K562 (cell line): ENCODE data around the gene MSN. TPM values are rescaled to one million over a fixed set of nuclear protein-coding genes. Genes with fewer than 3 reads are reported as not detected.

Experiments used
- ATAC-seq: fragments of 200-7000 bp; cut with Tn5 transposase; 3 replicates; pipeline ENCODE4 v1.9.1; 2020; ENCODE audit warnings: moderate library complexity
- BruUV-seq: library from RNA; stranded (reverse); fragments of 400-500 nt; replicated peaks from 2 replicates; lab custom pipeline; 2021; lab: Mats Ljungman, UMichigan
- CTCF ChIA-PET: fragments of 300-600 bp; formaldehyde crosslinking; extraction: SDS; loops from one replicate; lab custom pipeline; 2021; ENCODE audit warnings: low intra/inter-chr PET ratio; lab: Yijun Ruan, JAX
- POLR2A ChIA-PET: fragments of 300-600, 350-650 bp; sonication (Branson Sonifier 250); formaldehyde crosslinking; extraction: SDS; loops from one replicate; lab custom pipeline; 2021; ENCODE audit warnings: antibody characterized with exemption, inconsistent platforms; lab: Yijun Ruan, JAX
- DNase-seq, 4 experiments: peaks; one replicate each; pipeline versions ENCODE4 v3.0.0 to v3.0.0-alpha.2; 2011 to 2018; ENCODE audit warnings: low spot score in 3 of 4, mixed read lengths in 3 of 4; ENCODE audit errors: extremely low read depth in 1 of 4
- FAIRE-seq: peaks from 2 replicates; lab custom pipeline; 2011; peaks lifted over from hg19 to GRCh38; lab: Jason Lieb, UNC
- H2AFZ ChIP-seq: 2 replicates; pipeline ENCODE4 v1.6.0; 2011; ENCODE audit warnings: low read depth, low read length, control low read depth, inconsistent platforms
- H3K27ac ChIP-seq: fragments of 200-600 bp; 3 replicates; pipeline ENCODE4 v1.8.0; 2011; ENCODE audit warnings: low read depth, mild to moderate bottlenecking, control low read depth, inconsistent platforms, low read length, moderate library complexity, mixed read lengths; ENCODE audit errors: extremely low read depth
- H3K27me3 ChIP-seq, 2 experiments: fragments of 300-600 bp in 1 of 2; 2 replicates in 1 of 2; 3 replicates in 1 of 2; pipeline versions ENCODE4 v1.6.0 to v1.8.0; 2011; ENCODE audit warnings: inconsistent platforms in 2 of 2, low read length in 2 of 2, mild to moderate bottlenecking in 1 of 2, mixed read lengths in 1 of 2, moderate library complexity in 1 of 2; ENCODE audit not compliant: control insufficient read depth in 2 of 2, insufficient read depth in 2 of 2
- H3K36me3 ChIP-seq: fragments of 300-600 bp; 3 replicates; pipeline ENCODE4 v1.8.0; 2011; ENCODE audit warnings: mild to moderate bottlenecking, low read length, inconsistent platforms; ENCODE audit not compliant: control insufficient read depth, insufficient read depth
- H3K4me1 ChIP-seq, 2 experiments: fragments of 200-600 bp in 1 of 2; replicated peaks in 1 of 2; 2 replicates in 1 of 2; 3 replicates in 1 of 2; pipeline versions ENCODE4 v1.5.1 to v1.8.0; 2011; ENCODE audit warnings: inconsistent platforms in 2 of 2, low read length in 2 of 2, mild to moderate bottlenecking in 1 of 2, mixed read lengths in 1 of 2, moderate library complexity in 1 of 2; ENCODE audit not compliant: control insufficient read depth in 2 of 2, insufficient read depth in 2 of 2
- H3K4me2 ChIP-seq: 2 replicates; pipeline ENCODE4 v1.6.1; 2011; ENCODE audit warnings: low read length, control low read depth, inconsistent platforms, mixed read lengths; ENCODE audit not compliant: insufficient read depth
- H3K4me3 ChIP-seq: fragments of 200-600 bp; sonication (generic), shearing (Covaris generic); 2 replicates; pipeline ENCODE4 v1.5.1; 2016; ENCODE audit warnings: control low read depth, inconsistent platforms
- H3K79me2 ChIP-seq: fragments of 200-600 bp; 3 replicates; pipeline ENCODE4 v1.8.0; 2011; ENCODE audit warnings: low read length, inconsistent platforms; ENCODE audit not compliant: control insufficient read depth, insufficient read depth
- H3K9ac ChIP-seq, 2 experiments: 2 replicates each; pipeline versions ENCODE4 v1.6.0 to v1.6.1; 2011; ENCODE audit warnings: low read depth in 2 of 2, low read length in 2 of 2, control low read depth in 1 of 2, inconsistent platforms in 1 of 2, mild to moderate bottlenecking in 1 of 2, mixed read lengths in 1 of 2; ENCODE audit not compliant: insufficient read depth in 1 of 2
- H3K9me1 ChIP-seq: one replicate; pipeline ENCODE4 v1.6.0; 2011; ENCODE audit warnings: inconsistent platforms, mild to moderate bottlenecking, low read length, moderate library complexity; ENCODE audit not compliant: control insufficient read depth, insufficient read depth
- H3K9me3 ChIP-seq: replicated peaks from 2 replicates; pipeline ENCODE4 v1.5.1; 2011; ENCODE audit warnings: low read depth, low read length, inconsistent platforms; ENCODE audit not compliant: control insufficient read depth, insufficient read depth
- H4K20me1 ChIP-seq: replicated peaks from 2 replicates; pipeline ENCODE4 v1.6.1; 2011; ENCODE audit warnings: low read length, inconsistent platforms, mixed read lengths; ENCODE audit not compliant: control insufficient read depth, insufficient read depth
- CHD4 ChIP-seq: fragments of 200-600 bp; sonication (generic); IDR thresholded peaks from 3 replicates; pipeline ENCODE4 v1.6.1; 2012; ENCODE audit warnings: low read depth, mild to moderate bottlenecking, mixed read lengths, low read length, inconsistent platforms; ENCODE audit not compliant: insufficient read depth, insufficient replicate concordance, poor library complexity, severe bottlenecking
- DNMT1 ChIP-seq: fragments of 450-650 bp; IDR thresholded peaks from 2 replicates; pipeline ENCODE4 v1.6.1; 2016; ENCODE audit warnings: antibody characterized with exemption, mild to moderate bottlenecking
- DPF2 ChIP-seq: fragments of 450-650 bp; IDR thresholded peaks from 2 replicates; pipeline ENCODE4 v1.6.1; 2016
- HSF4 ChIP-seq: fragments of 250-450 bp; sonication (Bioruptor Pico); IDR thresholded peaks from 2 replicates; pipeline ENCODE4 v2.1.2; 2022; ENCODE audit warnings: mild to moderate bottlenecking, moderate library complexity, borderline replicate concordance
- IRF2 ChIP-seq: sonication (generic); formaldehyde crosslinking; IDR thresholded peaks from 2 replicates; pipeline ENCODE4 v1.8.1; 2022; ENCODE audit warnings: mild to moderate bottlenecking, missing genetic modification reagents
- NFRKB ChIP-seq: fragments of 450-650 bp; IDR thresholded peaks from 2 replicates; pipeline ENCODE4 v1.6.1; 2016; ENCODE audit warnings: low read depth
- NRF1 ChIP-seq, 2 experiments: fragments of 450-650 bp; IDR thresholded peaks in 1 of 2; conservative IDR thresholded peaks in 1 of 2; 2 replicates each; pipeline ENCODE4 v1.6.1; 2014; ENCODE audit warnings: mild to moderate bottlenecking in 2 of 2
- RBFOX2 ChIP-seq: fragments of 200-400 bp; formaldehyde crosslinking; IDR thresholded peaks from 2 replicates; pipeline ENCODE4 v1.6.1; 2017; ENCODE audit warnings: low read depth, mild to moderate bottlenecking, low read length, moderate library complexity
- SRF ChIP-seq, 2 experiments: fragments of 250-450, 450-650 bp in 1 of 2; sonication (Bioruptor Pico) in 1 of 2; sonication (generic) in 1 of 2; formaldehyde crosslinking; IDR thresholded peaks; 2 replicates each; pipeline versions ENCODE4 v1.5.0 to v1.5.1; 2020 to 2022; ENCODE audit warnings: mild to moderate bottlenecking in 1 of 2, missing genetic modification reagents in 1 of 2
- ZNF384 ChIP-seq: IDR thresholded peaks from 2 replicates; pipeline ENCODE4 v1.6.1; 2012; ENCODE audit warnings: low read depth, low read length, improper control_type of control experiment
- ZNF408 ChIP-seq: fragments of 250-450 bp; sonication (Bioruptor Pico); IDR thresholded peaks from 2 replicates; pipeline ENCODE4 v1.4.0; 2020; ENCODE audit warnings: low read depth, mild to moderate bottlenecking, moderate library complexity
- ZNF507 ChIP-seq: conservative IDR thresholded peaks from 2 replicates; pipeline ENCODE4 v1.6.1; 2017; ENCODE audit warnings: missing genetic modification characterization, missing compliant biosample characterization
- WGBS: fragments of 100-300 bp; shearing (Covaris generic); methylation state at CpG from one replicate; pipeline ENCODE4 v1.1.6; 2016; ENCODE audit warnings: low coverage, mixed read lengths; ENCODE audit not compliant: insufficient coverage; ENCODE audit errors: missing lambda C conversion rate; 5-methylcytosine and 5-hydroxymethylcytosine counted together
- in situ Hi-C: fragments of 300-500 bp; cut with MboI; formaldehyde crosslinking; loops from 4 replicates; pipeline ENCODE4 v1.15.0; 2018; ENCODE audit warnings: inconsistent platforms, mixed read lengths
- intact Hi-C: fragments of 100-400 bp; cut with micrococcal nuclease; formaldehyde crosslinking; loops from 2 replicates; pipeline ENCODE4 v1.14.2; 2022
- polyA plus RNA-seq, 8 experiments: library from polyadenylated mRNA; depleted of rRNA in 4 of 8; stranded (reverse) in 5 of 8; unstranded in 3 of 8; fragments of >200 nt; fragmentation: Nextera tagmentation in 2 of 8; fragmentation: Illumina TruSeq in 1 of 8; extraction: Ambion mirVana in 2 of 8; extraction: Trizol in 1 of 8; gene quantifications; 2 replicates each; pipeline versions ENCODE4 v1.2.1 to v1.2.3, GENCODE V29; 2011 to 2014; ENCODE audit warnings: inconsistent platforms in 1 of 8, missing spikeins in 1 of 8
- total RNA-seq, 7 experiments: library from RNA; depleted of rRNA in 6 of 7; stranded (reverse); fragments of >200 nt in 6 of 7; fragmentation: Illumina TruSeq in 2 of 7; extraction: Trizol in 2 of 7; gene quantifications; 2 replicates each; pipeline versions ENCODE4 v1.2.1 to v1.2.3, GENCODE V29; 2011 to 2021; ENCODE audit warnings: low replicate concordance in 1 of 7
- TF ChIP-seq, protein P1 (sequence below): sonication (generic); formaldehyde crosslinking; IDR thresholded peaks from 2 replicates; pipeline ENCODE4 v1.8.0; 2022; ENCODE audit warnings: mild to moderate bottlenecking, missing genetic modification reagents
- TF ChIP-seq, protein P2 (sequence below): fragments of 450-650 bp; formaldehyde crosslinking; conservative IDR thresholded peaks from 2 replicates; pipeline ENCODE4 v1.4.0; 2022; ENCODE audit warnings: mild to moderate bottlenecking, missing genetic modification characterization
- TF ChIP-seq, protein P3 (sequence below): fragments of 450-650 bp; IDR thresholded peaks from 2 replicates; pipeline ENCODE4 v1.6.1; 2016; ENCODE audit warnings: antibody characterized with exemption
- TF ChIP-seq, protein P4 (sequence below): fragments of 250-450 bp; sonication (Bioruptor Pico); IDR thresholded peaks from 2 replicates; pipeline ENCODE4 v1.5.0; 2020; ENCODE audit warnings: mild to moderate bottlenecking, borderline replicate concordance
- TF ChIP-seq, protein P5 (sequence below): fragments of 250-450 bp; sonication (Bioruptor Pico); IDR thresholded peaks from 2 replicates; pipeline ENCODE4 v1.8.0; 2021; ENCODE audit warnings: borderline replicate concordance, mild to moderate bottlenecking, moderate library complexity; ENCODE audit not compliant: poor library complexity, severe bottlenecking

The MSN gene
- total and polyA plus RNA-seq, 9 of the 15 experiments (the other 6 are each of a cell fraction or from before 2014, with no cell fraction given), result 128 to 486 (median 237) TPM

DNA sequence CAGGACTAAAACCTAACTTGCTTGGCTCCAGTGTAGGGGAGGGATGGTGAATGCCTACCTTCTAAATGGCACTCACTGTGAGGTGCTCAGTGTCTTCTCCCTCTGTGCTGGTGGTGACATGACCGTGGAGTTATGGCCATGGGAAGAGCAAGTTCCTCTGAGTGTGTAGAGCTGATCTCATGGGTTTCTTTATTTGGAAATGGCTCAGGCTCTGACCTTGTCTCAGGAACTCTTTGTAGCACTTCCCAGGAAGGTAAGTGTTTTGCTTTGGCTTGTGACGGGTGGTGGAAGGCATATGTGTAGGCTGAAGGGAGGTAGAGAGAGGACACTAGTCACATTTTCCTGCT, 6.4 kb downstream of the MSN start:
- Histone ChIP-seq H2AFZ (no peak overlapping the region), H3K27me3 (no peaks in the 10 kb centered on the region), H3K9ac (peak overlapping the region in 1 of 2 experiments; percentile 64; a peak in 1 of 4 replicates), H4K20me1 (peaks cover 50% of the 10 kb centered on the region), H3K79me2 (peaks cover 99% of the 10 kb centered on the region), H3K9me1 (no peaks in the 10 kb centered on the region), H3K4me2 (peak overlapping the region; percentile 68), H3K4me3 (no peak overlapping the region), H3K27ac (peak overlapping the region; percentile 42; the same call in 2 of the 3 replicates), H3K9me3 (no peaks in the 10 kb centered on the region), H3K4me1 (peaks cover 0 to 58% of the 10 kb centered on the region in 2 experiments; a peak in 4 of 5 replicates), H3K36me3 (peaks cover 83% of the 10 kb centered on the region)
- POLR2A ChIA-PET, result interaction anchor here (0.7 to 1.8 kb wide), 3 partner anchors 11 to 470 kb away, joined by 3 to 5 read pairs (median 3); no protein-coding TSS in a partner anchor
- BruUV-seq, result no TSS peak
- 66% methylated on average over 2 of the region's 2 CpGs for WGBS
- CTCF ChIA-PET, result no interaction called here
- intact Hi-C loops (no loop called here), in situ Hi-C loops (no loop called here)
- DNase-seq (no peak), FAIRE-seq (no peak), ATAC-seq (peak; percentile 19; the same call in 2 of the 3 replicates)
- TF ChIP-seq, protein P1, sequence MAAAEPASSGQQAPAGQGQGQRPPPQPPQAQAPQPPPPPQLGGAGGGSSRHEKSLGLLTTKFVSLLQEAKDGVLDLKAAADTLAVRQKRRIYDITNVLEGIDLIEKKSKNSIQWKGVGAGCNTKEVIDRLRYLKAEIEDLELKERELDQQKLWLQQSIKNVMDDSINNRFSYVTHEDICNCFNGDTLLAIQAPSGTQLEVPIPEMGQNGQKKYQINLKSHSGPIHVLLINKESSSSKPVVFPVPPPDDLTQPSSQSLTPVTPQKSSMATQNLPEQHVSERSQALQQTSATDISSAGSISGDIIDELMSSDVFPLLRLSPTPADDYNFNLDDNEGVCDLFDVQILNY (CRISPR knock-in tag), result no peak
- no peak for TF ChIP-seq NRF1 (conservative IDR thresholded peaks at IDR 0.05 in 1 of 2, IDR thresholded peaks at IDR 0.05 in 1 of 2)
- no peak for TF ChIP-seq RBFOX2
- TF ChIP-seq, protein P2, sequence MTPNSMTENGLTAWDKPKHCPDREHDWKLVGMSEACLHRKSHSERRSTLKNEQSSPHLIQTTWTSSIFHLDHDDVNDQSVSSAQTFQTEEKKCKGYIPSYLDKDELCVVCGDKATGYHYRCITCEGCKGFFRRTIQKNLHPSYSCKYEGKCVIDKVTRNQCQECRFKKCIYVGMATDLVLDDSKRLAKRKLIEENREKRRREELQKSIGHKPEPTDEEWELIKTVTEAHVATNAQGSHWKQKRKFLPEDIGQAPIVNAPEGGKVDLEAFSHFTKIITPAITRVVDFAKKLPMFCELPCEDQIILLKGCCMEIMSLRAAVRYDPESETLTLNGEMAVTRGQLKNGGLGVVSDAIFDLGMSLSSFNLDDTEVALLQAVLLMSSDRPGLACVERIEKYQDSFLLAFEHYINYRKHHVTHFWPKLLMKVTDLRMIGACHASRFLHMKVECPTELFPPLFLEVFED (CRISPR knock-in tag), result no peak
- TF ChIP-seq DNMT1, result no peak
- TF ChIP-seq NFRKB, result no peak
- no peak for TF ChIP-seq ZNF384
- no peak for TF ChIP-seq IRF2 (CRISPR knock-in tag)
- TF ChIP-seq HSF4 (CRISPR knock-in tag), result no peak
- no peak for TF ChIP-seq DPF2
- no peak for TF ChIP-seq SRF (CRISPR knock-in tag; IDR thresholded peaks at IDR 0.05)
- TF ChIP-seq, protein P3, sequence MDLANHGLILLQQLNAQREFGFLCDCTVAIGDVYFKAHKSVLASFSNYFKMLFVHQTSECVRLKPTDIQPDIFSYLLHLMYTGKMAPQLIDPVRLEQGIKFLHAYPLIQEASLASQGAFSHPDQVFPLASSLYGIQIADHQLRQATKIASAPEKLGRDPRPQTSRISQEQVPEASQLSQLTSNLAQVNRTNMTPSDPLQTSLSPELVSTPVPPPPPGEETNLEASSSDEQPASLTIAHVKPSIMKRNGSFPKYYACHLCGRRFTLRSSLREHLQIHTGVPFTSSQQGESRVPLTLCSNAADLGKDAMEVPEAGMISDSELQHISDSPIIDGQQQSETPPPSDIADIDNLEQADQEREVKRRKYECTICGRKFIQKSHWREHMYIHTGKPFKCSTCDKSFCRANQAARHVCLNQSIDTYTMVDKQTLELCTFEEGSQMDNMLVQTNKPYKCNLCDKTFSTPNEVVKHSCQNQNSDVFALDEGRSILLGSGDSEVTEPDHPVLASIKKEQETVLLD, result no peak
- no peak for TF ChIP-seq ZNF507 (tag)
- TF ChIP-seq, protein P4, sequence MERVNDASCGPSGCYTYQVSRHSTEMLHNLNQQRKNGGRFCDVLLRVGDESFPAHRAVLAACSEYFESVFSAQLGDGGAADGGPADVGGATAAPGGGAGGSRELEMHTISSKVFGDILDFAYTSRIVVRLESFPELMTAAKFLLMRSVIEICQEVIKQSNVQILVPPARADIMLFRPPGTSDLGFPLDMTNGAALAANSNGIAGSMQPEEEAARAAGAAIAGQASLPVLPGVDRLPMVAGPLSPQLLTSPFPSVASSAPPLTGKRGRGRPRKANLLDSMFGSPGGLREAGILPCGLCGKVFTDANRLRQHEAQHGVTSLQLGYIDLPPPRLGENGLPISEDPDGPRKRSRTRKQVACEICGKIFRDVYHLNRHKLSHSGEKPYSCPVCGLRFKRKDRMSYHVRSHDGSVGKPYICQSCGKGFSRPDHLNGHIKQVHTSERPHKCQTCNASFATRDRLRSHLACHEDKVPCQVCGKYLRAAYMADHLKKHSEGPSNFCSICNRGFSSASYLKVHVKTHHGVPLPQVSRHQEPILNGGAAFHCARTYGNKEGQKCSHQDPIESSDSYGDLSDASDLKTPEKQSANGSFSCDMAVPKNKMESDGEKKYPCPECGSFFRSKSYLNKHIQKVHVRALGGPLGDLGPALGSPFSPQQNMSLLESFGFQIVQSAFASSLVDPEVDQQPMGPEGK (CRISPR knock-in tag), result no peak
- no peak for TF ChIP-seq CHD4
- no peak for TF ChIP-seq ZNF408 (CRISPR knock-in tag)
- TF ChIP-seq, protein P5, sequence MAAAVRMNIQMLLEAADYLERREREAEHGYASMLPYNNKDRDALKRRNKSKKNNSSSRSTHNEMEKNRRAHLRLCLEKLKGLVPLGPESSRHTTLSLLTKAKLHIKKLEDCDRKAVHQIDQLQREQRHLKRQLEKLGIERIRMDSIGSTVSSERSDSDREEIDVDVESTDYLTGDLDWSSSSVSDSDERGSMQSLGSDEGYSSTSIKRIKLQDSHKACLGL, result no peak
